ENCODE data around the gene TCEA2. TPM values are rescaled to one million over a fixed set of nuclear protein-coding genes. Genes with fewer than 3 reads are reported as not detected.

Gene TCEA2
- total RNA-seq, 1 experiment from 2014 or later: 28.2 TPM

GRCh38 chr20:64093013-64093503, 30.1 kb downstream of the TCEA2 start:
- DNase-seq (ENCODE audit: low read depth): no peak

GRCh38 chr20:64095455-64095854, 32.5 kb downstream of the TCEA2 start:
- DNase-seq (ENCODE audit: low read depth): no peak

GRCh38 chr20:64095927-64096326, 32.9 kb downstream of the TCEA2 start:
- no peak for DNase-seq (ENCODE audit: low read depth)

GRCh38 chr20:64096535-64096934, 33.5 kb downstream of the TCEA2 start:
- no peak for DNase-seq (ENCODE audit: low read depth)

- no peak for DNase-seq (ENCODE audit: low read depth)
These were observed 35.5 kb downstream of the TCEA2 start for GRCh38 chr20:64098471-64099013.

DNA sequence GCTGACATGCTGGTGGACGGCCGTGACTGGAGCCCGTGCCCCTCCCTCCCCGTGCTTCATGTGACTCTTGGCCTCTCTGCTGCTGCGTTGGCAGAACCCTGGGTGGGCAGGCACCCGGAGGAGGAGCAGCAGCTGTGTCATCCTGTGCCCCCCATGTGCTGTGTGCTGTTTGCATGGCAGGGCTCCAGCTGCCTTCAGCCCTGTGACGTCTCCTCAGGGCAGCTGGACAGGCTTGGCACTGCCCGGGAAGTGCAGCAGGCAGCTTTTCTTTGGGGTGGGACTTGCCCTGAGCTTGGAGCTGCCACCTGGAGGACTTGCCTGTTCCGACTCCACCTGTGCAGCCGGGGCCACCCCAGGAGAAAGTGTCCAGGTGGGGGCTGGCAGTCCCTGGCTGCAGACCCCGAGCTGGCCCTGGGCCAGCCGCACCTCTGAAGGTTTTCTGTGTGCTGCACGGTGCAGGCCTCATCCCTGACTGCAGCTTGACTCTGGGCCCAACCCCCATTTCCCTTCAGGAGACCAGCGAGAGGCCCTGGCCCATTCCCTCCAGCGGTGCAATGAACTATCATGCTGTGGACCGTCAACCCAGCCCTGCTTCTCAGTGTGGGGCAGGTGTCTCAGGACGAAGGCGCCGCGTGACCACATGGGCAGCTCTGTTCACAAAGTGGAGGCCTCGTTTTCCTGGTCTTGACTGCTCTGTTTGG, 36.2 kb downstream of the TCEA2 start:
- no peak for DNase-seq (ENCODE audit: low read depth)

DNA sequence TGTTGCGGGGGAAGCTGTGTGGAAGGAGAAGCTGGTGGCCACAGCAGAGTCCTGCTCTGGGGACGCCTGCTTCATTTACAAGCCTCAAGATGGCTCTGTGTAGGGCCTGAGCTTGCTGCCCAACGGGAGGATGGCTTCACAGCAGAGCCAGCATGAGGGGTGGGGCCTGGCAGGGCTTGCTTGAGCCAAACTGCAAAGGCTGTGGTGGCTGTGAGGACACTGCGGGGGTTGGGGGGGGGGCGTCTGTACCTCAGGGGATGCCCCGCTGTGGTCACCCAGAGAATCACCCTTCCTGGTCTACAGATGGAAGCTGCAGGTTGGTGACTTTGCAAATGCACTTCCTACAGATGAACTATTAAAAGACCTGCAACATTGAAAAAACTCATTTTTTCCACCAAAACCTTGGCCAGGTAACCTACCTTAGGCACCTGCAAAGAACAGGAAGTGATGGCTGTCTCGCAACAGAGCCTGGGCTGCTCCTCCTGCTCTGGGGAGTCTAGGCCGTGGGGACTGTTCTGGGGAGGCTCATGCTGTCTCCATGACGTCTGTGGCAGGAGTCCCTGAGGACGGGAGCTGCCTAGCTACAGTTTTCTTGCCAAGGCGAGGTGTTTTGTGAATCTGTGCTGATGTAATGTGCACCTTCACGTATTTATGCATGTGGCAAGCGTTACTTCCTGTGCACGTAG, 37.0 kb downstream of the TCEA2 start:
- no peak for DNase-seq (ENCODE audit: low read depth)

GRCh38 chr20:64100566-64100888, 37.5 kb downstream of the TCEA2 start:
- DNase-seq (ENCODE audit: low read depth): no peak

GRCh38 chr20:64100946-64101688, 38.1 kb downstream of the TCEA2 start:
- no peak for DNase-seq (ENCODE audit: low read depth)

DNA sequence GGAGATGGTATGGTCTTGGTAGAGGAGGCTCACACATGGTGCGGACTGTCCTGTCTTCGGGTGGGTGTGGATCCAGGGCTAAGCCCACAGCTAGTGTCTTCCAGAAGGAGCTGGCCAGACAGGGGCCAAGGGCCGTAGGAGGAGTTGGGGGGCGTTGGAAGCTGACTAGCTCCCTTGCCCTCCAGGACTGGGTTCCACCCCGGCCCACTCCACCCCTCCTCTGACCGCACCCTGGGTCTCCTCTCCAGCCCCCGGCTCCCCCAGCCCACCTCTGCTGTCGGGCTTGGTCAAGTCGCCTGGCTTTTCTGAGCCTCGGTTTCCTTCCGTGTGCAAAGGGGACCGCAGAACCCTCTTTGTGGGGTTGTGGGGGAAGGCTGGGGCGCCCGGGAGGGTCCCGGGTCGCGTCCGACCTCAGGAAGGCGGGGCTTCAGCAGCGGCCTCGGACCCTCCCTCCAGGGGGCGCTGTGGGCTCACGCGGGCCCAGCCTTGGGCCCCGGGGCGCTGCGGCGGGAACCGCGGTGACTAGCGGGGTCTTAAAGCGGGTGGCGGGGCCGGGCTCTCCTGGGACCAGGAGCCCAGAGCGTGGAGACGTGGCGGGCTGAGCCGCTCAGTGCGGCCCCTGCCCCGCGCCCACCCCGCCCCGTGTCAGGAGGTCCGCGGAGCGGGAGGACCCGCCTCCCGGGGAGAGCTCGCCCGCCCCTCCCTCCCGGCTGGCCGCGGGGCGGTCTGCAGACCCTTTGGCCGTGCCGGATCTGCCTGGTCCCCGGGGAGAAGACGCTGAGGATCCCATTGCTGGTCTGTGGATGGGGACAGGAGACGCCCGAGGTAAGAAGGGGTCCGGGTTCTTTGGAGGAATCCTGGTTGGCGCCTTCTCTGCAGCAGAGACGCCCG, 39.0 kb downstream of the TCEA2 start:
- no peak for DNase-seq (ENCODE audit: low read depth)

GRCh38 chr20:64102647-64103354, 39.8 kb downstream of the TCEA2 start:
- DNase-seq (ENCODE audit: low read depth): no peak

DNA sequence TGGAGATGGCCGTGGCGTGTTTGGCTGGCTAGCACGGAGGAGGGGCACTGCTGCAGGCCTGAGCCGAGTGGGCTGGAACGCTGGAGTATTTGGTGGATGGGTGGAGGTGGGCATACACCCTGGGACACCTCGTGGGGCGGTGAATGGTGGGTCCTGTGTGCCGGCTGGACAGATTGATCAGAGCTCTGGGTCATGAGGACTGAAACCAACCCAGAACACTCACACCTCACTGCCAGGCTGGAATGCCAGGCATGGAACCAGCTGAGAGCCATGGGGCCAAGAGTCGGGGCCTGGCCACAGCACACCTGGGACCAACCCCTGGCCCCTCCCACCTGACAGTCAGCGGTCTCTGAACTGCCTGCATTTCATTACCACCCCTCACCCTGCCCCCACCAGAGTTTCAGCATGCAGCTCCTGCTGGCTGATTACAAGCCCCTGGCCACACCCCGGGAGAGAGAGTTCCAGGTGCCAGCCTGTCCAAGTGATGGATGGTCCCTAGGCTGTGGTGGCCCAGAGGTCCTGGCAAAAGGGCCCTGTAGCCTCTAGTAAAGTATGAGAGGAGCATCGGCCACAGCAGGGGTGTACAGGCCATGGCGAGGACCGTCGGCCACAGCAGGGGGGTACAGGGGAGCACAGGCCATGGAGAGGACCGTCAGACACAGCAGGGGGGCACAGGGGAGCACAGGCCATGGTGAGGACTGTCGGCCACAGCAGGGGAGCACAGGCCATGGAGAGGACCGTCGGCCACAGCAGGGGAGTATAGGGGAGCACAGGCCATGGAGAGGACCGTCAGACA, 41.1 kb downstream of the TCEA2 start:
- no peak for DNase-seq (ENCODE audit: low read depth)

DNA sequence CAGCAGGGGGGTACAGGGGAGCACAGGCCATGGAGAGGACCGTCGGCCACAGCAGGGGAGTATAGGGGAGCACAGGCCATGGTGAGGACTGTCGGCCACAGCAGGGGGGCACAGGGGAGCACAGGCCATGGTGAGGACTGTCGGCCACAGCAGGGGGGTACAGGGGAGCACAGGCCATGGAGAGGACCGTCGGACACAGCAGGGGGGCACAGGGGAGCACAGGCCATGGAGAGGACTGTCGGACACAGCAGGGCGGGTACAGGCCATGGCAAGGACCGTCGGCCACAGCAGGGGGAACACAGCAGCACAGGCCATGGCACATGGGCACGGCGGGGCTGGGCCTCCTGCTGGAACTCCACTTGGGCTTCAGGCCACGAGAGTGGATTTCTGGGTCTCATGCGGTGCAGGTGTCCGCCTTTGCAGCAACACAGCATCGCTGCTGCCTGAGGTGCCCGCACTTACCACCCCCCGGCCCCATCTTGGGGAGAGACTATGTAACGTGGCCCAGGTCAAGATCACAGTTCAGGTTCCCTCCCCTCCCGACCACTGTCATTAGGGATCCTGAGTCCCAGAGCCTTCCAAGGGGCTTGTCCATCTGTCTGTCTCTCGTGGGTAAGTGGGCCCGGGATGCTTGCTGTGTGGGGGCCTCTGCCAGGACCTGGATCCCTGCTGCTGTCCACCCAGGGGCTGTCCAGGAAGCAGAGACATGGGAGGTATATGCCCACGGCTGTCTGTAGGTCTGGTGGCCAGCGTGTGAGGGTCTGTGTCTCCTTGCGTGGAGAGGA, 41.9 kb downstream of the TCEA2 start:
- no peak for DNase-seq (ENCODE audit: low read depth)

GRCh38 chr20:64105846-64106434, 42.9 kb downstream of the TCEA2 start:
- no peak for DNase-seq (ENCODE audit: low read depth)

DNA sequence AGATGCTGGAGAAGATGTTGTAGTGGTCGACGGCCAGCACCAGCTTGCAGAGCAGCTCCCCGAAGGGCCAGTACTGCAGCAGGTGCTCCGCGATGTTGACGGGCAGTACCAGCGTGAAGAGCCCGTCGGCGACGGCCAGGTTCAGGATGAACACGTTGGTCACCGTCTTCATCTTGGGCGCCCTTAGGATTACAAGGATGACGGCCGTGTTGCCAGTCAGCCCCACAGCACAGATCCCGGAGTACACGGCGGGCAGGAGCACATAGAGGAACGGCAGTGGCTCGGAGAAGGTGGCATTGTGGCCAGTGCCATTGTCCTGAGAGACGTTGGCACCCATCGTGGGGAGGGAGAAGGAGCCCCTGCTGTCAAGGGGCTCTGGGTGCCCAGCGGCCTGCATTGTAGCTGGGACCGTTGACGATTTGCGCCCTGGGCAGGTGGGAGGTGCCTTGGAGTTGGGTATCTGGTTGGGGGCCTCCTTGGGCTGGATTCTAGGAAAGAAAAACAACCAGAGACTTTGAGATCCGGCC, 43.5 kb downstream of the TCEA2 start:
- DNase-seq (ENCODE audit: low read depth): no peak

DNA sequence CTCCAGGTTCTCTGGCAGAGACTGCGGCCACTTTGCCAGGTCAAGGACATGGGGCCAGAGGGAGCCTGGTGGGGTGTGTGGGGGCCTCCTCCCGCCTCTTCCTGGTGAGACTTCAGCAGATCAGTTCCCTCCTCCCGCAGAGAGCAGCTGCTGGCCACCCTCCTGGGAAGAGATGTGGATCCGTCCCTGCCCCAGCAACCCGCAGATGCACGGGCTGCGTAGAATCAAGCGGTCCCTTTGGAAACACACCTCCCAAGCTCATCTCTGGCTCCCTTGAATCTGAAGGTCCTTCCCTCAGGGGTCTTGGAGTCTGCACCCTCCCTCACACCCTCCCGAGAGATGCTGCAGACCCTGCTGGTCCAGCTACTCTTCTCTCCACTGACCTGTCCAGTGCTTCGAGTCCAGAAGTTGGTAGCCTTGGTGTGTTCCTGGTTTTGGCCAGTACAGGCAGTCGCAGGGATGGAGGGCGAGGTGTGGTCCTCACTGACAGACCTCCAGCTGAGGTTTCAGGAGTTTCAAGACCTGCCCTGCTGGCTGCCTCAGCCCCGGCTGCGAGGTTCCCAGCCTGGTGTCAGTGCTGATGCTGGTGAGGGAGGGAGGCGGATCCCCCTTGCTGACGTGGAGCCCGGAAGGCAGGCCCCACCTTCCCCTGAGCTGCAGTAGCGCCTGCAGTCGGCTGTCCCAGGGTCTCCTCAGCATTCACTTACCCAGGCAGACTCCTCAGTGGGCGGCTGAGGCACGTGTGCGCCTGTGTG, 44.2 kb downstream of the TCEA2 start, which contains the start of gene NPBWR2:
Gene NPBWR2, minus strand, starts transcription at position 585 of the 755 bp plus-strand sequence. CDS start 734 bp downstream, outside the sequence.
- no peak for DNase-seq (ENCODE audit: low read depth)

DNA sequence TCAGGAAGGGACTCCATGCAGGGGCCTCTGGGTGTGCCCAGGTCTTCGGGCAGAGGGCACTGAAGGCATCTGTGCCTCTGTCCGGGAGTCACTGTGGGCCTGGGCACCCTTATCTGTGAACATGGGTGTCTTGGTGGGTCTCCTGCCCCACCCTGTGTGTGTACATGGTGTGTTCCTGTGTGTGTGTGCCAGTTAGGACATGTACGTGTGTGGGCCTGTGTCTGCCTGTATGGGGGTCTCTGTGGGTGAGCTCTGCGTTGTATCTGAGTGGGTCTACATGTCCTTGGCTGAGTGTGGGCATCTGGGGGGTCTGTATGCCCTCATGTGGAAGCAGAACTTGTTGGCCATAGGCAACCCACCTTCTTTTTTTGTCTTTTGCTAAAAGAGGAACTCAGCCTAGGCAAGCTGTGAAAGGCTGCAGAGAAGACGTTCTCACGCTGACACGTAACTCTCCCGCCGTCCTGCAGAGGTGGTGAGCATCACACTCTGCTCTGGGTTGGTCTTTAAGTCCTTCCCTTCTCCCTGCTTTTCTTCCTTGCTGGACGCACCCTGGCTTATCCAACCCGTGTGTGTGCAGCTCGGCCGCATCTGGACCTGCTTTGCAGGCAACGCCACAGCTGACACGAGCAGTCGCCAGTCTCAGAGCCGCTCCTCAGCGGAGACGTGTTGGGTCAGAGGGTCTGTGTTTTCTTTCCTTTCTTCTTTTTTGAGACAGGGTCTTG, 44.9 kb downstream of the TCEA2 start:
- DNase-seq (ENCODE audit: low read depth): no peak

All from RPMI7951 (cell line).